NCI-H748 (cell line): Measurements from ENCODE around the gene TNFAIP8L1.
"Not testable (repeated sequence)": the region's sequence is repeated elsewhere in the genome, so short reads cannot be mapped to it uniquely, and the experiment has no call there.

Experiments used
- DNase-seq: peaks from one replicate; lab custom pipeline; 2025; ENCODE audit not compliant: unreplicated experiment; lab: John Stamatoyannopoulos, UW

The TNFAIP8L1 gene

DNA sequence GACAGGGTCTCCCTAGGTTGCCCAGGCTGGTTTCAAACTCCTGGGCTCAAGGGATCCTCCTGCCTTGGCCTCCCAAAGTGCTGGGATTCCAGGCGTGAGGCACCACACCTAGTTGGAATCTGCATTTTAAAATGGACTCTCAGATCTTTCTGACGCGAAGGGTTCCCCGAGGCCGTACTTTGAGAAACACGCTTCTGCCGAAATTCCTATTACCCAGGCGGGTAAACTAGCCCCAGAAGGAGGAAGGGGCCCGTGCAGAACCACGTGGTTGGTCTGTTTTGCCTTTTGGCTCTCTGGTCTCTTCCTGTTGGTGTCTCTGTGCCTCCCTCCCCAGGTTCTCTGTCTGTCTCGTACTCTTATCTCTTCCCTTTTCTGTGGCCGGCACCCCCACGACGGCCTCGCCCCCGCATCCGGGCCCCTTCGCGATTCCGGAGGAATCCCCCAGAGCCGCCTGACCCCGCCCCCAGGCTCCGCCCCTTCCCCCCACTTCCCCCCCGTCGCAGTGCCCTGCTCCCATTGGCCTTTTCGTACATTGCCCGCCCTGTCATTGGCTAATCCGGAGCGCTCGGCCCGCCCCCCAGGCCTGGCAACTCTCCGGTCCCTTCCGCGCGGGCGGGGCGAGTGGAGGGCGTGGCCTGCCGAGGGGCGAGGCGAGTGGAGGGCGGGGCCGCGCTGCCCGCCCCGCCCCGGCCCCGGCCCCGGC lies at the start of gene TNFAIP8L1:
TNFAIP8L1 (plus strand) TSS at position 689 of the 703 bp plus-strand sequence. CDS start 12,354 bp downstream, outside the sequence.
- DNase-seq = peak; percentile 92

DNA sequence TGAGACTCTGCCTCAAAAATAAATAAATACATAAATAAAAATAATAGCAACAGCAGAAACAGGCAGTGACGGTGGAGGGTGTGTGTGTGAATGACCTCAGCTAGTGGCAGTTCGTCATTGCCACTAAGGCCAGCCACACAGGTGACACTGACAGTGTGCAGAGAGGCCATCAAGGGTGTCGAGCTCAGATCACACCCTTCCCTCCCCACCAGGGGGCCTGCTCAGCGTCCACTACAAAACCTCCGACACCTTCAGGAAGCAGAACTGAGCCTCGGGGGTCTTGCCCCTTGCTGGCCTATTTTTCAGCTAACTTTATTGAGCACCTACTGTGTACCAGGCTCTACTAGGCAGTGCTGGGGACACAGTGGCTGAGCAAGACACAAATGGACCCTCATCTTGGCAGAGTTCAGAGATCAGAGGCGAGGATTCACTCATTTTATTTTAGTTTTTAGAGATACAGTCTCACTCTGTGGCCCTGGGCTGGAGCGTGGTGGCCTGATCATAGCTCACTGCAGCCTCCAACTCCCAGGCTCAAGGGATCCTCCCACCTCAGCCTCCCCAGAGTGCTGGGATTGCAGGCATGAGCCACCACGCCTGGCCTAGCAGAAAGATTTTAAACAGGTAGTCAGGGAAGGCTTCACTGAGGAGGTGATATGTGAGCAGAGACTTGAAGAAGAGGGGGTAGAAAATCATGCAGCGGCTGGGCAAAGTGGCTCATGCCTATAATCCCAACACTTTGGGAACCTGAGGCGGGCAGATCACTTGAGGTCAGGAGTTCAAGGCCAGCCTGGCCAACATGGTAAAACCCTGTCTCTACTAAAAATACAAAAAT lies 49.5 kb upstream of the TNFAIP8L1 start:
- no peak for DNase-seq

DNA sequence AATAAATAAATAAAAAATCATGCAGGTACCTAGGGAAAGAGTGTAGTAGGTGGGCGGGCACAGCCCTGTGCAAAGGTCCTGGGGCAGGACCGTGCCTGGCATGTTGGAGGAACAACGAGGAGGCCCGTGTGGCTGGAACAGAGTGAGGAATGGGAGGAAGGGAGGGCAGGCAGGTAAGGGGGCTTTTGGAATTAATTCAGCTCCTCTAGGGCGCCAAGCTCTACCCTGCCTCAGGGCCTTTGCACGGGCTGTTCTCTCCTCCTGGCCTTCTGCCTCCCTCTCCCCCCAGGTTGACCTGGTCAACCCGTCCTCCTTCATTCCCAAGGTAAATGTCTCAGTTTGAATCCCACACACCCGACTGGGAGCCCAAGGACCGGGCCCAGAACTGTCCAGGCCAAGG lies 48.8 kb upstream of the TNFAIP8L1 start:
- DNase-seq = no peak

DNA sequence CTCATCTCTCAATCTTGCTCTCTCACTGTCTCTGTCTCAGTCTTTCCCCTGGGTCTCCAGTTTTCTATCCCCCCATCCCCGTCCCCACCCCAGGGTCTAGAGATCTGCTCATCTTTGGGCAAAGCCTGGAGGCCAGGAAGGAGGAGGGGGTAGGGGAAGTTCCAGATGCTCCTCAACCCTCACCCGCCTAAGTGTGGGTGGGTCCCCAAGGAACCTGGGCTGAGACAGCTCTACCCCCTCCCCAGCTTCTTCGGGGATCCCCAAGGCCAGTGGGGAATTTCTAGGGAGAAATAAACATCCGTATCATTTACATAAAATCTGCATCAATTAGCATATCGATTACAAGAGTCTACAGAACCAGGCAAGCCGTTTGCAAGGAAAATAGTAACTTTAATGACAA lies 48.0 kb upstream of the TNFAIP8L1 start:
- DNase-seq = no peak

DNA sequence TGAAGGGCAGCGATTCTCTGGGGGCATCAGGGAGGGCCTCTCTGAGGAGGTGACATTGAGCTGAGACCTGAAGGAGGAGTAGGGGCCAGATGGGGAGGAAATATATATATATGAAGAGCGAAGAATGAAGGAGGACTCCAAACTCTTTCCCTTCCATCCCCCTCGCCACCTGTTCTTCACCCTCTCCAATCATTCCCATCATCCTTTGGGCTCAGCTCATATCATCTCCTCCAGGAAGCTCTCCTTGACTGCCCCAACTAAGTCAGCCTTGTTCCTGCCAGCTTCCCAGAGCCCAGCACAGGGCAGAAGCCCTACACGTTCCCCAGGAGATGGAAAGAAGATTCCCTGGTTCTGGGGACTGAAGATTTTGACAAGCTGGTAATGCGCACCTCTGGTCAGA lies 46.9 kb upstream of the TNFAIP8L1 start:
- no peak for DNase-seq

DNA sequence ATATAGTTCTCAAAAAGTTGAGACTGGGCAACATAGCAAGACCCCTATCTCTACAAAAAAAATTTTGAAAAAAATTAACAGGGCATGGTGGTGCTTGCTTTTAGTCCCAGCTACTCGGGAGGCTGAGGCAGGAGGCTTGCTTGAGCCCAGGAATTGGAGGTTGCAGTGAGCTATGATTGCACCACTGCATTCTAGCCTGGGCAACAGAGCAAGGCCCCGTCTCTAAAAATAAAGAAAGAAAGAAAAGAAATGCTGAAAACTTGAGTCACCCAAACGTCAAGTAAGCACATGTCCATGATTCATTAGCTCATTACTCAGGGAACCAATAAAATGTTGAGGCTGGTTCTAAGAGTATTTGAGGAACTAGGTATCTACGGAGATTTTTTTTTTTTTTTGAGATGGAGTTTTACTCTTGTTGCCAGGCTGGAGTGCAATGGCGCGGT lies 45.9 kb upstream of the TNFAIP8L1 start:
- no peak for DNase-seq

DNA sequence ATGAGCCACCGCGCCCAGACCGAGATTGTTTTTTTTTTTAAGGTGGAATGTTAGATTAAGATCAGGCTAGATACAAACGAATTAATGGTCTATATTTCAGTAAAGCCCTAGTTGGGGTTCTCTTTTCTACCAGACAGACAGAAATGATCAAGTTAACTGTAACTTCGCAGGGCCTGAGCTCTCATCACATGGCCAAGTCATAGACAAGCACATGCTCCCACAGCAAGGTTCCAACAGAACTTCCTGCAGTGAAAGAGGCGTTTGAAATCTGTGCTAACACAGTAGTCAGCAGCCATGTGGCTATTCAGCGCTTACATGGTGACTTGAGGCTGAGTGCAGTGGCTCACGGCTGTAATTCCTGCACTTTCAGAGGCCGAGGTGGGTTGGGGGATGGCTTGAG lies 45.1 kb upstream of the TNFAIP8L1 start:
- no peak for DNase-seq

DNA sequence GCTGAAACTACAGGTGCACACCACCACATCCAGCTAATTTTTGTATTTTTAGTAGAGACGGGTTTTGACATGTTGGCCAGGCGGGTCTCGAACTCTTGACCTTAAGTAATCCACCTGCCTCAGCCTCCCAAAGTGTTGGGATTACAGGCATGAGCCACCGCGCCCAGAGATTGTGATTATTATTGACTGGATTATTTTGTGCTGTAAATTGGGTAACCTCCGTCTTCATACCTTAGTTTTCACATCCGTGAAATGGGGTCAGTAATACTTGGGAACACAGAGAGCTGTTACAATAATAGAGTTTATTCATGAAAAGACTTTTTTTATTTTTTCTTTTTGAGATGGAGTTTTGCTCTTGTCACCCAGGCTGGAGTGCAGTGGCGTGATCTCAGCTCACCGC lies 44.2 kb upstream of the TNFAIP8L1 start:
- not testable (repeated sequence) for DNase-seq

DNA sequence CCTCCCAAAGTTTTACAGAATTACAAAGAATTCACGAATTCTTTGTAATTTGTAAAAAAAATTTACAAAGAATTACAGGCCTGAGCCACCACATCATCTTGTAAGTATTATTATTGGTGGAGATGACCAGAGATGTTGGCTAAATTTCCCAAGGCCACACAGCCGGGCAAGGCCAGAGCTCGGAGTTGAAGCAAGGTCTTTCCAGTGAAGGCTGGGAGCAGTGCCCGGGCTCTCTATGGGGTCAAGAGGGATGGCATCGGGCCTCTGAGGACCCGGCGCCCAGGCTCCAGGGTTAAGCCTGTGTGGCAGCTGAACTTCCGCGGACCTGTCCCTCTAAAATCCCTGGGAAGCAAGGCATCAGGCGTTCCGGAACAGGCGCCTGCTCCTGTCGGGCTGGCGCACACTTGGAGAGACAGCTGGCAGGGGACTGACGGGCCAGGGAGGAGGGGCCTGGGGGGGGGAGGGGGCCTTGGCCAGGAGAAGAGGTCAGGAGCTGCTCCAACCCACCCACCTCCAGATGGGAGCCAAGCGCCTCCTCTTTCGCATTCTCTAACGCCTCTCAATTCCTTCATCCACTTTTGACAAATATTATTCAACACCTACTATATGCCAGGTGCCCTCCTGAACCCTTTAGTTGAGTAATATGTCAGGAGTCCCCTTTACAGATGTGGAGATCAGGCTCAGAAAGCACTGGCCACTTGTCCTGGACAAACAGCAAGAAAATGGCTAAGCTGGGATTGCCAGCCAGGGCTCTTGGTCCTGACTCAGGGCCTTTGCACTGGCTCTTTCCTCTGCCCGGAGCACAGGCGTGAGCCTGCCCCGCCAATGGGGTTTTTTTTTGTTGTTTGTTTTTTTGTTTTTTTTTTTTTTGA lies 43.0 kb upstream of the TNFAIP8L1 start:
- DNase-seq = no peak

DNA sequence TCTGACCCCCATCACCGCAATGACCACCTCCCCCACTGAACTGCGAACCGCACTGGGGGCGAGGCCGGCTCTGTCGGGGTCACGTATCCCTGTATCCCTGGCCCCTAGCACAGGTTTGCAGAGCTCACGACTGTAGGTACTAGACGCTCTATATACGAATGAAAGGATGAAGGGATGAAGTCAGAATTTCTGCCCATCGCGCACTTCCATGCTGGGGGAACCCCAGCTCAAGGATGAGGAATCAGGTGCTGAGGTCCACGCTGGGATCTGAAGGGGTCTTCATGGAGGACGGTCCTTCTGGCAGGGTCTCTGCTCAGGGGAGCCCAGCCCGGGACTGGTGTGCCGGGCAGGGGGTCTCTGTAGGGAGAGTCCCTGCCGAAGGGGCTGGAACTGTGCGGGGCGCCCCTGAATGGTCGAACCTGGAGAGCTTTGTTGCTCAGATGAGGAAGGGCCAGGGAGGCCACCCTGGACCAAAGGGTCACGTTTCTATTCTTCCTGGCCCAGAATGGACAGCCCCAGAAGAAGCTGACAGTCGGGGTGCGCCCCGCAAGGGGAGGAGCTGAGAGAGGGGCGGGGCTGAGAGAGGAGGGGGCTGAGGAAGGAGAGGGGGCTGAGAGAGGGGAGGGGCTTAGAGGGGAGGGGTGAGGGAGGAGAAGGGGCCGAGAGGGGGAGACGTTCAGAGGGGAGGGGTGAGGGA lies 41.9 kb upstream of the TNFAIP8L1 start:
- no peak for DNase-seq

DNA sequence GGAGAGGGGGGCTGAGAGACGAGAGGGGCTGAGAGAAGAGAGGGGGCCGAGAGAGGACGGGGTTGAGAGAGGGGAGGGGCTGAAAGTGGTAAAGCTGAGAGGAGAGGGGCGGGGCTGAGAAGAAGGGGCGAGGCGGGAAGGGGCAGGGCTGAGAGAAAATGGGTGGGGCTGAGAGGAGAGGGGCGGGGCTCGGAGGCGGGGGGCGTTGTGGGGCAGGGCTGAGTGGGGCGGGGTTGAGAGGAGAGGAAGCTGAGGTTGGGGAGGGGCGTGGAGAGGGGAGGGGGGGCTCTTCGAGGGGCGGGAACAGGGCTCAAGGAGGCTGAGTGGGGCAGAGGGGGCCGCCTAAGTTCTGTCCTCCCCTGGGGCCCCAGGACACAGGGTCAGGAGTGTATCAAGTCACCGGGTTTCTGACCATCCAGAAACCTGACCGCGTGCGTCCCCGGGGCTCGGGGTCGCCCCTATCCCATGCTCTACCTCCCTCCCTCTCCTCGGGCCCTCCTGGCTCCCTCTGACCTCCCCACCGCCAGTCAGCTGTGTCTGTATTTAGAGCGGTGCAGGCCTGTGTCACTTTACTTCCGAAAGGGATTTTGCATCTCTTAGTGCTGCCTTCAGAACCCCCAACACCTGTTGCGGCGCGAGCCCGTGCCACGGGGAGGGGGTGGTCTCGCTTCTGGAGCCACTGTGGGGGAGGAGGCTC lies 41.2 kb upstream of the TNFAIP8L1 start:
- DNase-seq = peak; percentile 61

DNA sequence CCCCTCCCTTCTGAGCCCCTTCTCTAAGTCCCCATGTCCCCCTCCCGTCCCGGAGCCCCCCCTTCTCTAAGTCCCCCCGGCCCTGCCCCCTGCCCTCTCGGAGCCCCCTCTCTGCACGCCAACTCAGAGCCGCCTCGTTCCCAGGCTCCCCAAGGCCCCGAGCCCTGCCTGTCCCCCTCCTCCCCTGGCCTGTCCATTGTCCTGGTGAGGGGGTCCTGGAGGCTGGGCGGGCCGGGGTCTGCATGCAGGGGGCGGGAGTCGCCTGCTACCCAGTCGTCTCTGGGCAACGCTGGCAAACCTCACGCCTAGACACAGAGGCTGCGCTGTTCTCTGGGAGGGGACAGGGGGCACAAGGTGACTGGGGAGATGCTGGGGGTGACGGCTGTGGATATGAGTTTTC lies 40.6 kb upstream of the TNFAIP8L1 start:
- DNase-seq = no peak

DNA sequence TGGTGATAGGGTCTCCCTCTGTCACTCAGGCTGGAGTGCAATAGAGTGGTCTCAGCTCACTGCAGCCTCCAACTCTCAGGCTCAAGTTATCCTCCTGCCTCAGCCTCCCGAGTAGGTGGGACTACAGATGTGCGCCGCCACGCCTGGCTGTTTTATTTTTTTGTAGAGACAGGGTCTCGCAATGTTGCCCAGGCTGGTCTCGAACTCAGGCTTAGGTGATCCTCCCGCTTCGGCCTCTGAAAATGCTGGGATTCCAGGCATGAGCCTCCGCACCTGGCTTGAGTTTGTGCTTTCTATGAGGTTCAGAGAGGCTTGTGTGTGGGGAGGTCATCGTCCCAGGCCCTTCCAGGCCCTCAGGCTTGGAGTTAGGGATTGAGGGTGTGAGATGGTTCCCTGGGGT lies 39.2 kb upstream of the TNFAIP8L1 start:
- no peak for DNase-seq

DNA sequence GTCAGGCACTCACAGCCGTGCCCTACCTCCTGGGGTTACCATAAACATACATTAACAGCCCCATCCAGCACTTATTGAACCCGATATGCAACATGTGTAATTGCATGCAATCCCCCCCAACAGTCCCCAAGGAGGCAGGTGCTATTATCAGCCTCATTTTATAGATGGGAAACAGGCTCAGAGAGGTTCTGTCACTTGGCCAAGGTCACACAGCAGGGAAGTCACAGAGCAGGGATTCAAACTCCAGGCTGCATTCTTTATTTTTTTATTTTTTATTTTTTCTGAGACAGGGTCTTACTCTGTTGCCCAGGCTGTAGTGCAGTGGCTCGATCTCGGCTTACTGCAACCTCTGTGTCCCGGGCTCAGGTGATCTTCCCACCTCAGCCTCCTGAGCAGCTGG lies 38.4 kb upstream of the TNFAIP8L1 start:
- peak; percentile 21 for DNase-seq

DNA sequence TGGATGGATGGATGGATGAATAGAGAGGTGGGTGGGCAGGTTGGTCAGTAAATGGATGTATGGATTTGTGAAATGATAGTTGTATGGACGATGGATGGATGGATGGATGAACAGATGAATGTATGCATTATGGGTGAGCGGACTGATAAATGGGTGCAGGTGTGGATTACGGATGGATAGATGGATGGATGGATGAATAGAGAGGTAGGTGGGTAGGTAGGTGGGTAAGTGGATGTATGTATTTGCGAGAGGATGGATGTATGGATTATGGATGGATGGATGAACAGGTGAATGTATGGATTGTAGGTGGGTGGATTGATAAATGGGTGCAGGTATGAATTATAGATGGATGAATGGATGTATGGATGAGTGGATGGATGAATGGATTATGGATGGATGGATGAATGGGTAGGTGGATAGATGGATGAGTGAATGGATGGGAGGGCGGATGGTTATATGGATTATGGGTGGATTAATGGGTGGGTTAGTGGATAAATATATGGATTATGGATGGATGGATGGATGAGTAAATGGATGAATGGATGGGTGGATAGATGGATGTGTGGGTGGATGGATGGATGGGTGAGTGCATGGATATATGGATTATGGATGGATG lies 37.0 kb upstream of the TNFAIP8L1 start:
- no peak for DNase-seq

DNA sequence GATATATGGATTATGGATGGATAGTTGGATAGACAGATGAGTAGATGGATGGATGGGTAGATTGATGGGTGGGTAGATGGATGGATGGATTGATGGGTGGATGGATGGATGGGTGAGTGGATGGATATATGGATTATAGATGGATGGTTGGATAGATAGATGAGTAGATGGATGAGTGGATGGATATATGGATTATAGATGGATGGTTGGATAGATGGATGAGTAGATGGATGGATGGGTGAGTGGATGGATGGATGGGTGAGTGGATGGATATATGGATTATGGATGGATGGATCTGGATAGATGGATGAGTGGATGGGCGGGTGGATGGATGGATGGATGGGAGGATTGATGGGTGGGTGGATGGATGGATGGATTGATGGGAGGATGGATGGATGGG lies 36.4 kb upstream of the TNFAIP8L1 start:
- no peak for DNase-seq

DNA sequence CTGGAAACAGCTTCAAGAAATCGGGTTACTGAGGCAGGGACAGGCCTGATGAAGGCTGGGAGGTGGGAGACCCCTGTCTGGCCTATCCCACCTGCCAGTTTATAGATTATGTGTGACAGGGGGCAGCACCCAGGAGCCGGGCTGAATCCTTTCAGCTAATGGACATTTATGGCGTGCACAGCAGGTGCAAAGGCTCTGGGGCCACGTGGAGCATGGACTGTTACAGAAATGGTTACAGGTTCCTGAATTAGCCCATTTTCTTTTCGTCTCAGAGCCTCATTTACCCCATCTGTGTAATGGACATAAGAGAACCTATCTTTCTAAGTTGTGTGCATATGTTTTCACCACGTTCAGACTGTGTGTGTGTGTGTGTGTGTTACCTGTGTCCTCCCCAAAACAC lies 34.4 kb upstream of the TNFAIP8L1 start:
- DNase-seq = no peak

DNA sequence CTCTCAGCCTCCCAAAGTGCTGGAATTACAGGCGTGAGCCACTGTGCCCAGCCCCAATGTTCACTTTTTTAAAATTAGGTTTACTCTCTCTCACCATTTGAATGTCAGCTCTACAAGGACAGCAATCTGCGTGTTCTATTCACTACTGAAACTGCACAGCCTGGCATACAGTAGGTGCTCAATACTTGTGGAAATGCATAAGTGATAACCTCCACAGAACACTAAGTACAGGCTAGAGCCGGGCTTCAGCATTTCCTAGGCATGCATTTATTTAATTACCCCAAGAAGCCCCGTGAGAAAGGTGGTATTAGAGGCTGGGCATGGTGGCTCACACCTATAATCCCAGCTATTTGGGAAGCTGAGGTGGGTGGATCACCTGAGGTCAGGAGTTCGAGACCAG lies 33.1 kb upstream of the TNFAIP8L1 start:
- DNase-seq = no peak

DNA sequence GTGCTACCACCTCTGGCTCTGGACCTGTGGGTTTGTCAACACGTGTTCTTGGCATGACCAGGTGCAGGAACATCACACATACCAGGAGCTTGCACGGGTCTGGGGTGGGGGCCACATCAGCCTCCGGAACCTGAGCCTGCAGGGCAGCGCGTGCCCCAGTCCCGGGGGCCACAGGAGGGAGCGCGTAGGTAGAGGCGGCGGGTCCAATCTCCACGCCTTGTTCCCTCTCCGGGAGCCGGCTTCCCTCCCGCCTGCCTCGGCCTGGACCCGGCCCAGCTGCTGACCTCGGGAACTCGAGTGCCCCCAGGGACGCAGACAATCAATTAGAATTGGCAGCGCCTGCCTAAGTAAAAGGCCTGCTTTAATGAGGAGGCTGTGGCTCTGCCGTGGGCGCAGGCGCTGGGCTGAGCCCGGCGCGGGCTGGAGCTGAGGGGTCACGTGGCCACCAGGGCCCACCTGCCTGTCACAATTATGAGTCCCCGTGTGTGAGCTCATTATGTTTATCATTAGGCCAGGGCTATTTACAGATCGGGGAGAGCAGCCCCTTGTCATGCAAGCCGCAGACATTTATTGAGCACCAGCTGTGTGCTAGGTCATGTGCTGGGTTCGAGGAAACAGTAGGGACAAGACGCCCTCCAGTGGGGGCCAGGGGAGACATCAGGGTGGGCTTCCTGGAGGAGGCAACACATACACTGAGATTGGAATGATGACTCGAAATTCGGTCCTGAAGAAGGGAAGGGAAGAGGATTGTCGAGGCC lies 32.2 kb upstream of the TNFAIP8L1 start:
- peak; percentile 94 for DNase-seq
